ENCODE data around the gene CYLD.
A peak's percentile ranks its signal among the peaks of the same experiment; 100 is the strongest.

Gene CYLD

GRCh38 chr16:50718761-50719400 lies 23.0 kb upstream of the CYLD start:
- Histone ChIP-seq H2AK5ac (ENCODE audit: low read length) (no peak overlapping the region), H3K79me1 (ENCODE audit: low read length) (no peaks in the 10 kb centered on the region), H3K23ac (ENCODE audit: low read length) (no peak overlapping the region), H3K9me3 (ENCODE audit: insufficient read depth, low read depth, low read length) (no peaks in the 10 kb centered on the region), H3K4ac (ENCODE audit: low read depth, low read length) (no peak overlapping the region), H4K91ac (ENCODE audit: low read depth, low read length) (no peak overlapping the region), H3K79me2 (ENCODE audit: control insufficient read depth, insufficient read depth, low read length, poor library complexity) (no peaks in the 10 kb centered on the region), H3K36me3 (ENCODE audit: control insufficient read depth in 1 of 2, insufficient read depth in 2 of 2, low read length in 2 of 2) (no peaks in the 10 kb centered on the region), H3K18ac (ENCODE audit: low read length) (no peak overlapping the region), H2BK5ac (ENCODE audit: low read depth, low read length, poor library complexity) (no peak overlapping the region), H3K27ac (ENCODE audit: low read depth, low read length) (no peak overlapping the region), H3K9ac (ENCODE audit: low read length) (no peak overlapping the region), H4K12ac (ENCODE audit: low read depth, low read length) (no peak overlapping the region), H2AFZ (ENCODE audit: insufficient read depth, low read length, poor library complexity) (no peak overlapping the region), H3K4me3 (ENCODE audit: low read depth, low read length) (no peak overlapping the region), H4K8ac (ENCODE audit: low read depth, low read length) (no peak overlapping the region), H3K4me1 (ENCODE audit: control insufficient read depth in 1 of 2, insufficient read depth in 2 of 2, low read length in 2 of 2) (peaks cover 2 to 6% of the 10 kb centered on the region in 2 experiments), H3K4me2 (ENCODE audit: low read length) (no peak overlapping the region), H3K14ac (ENCODE audit: low read length) (no peak overlapping the region), H3K27me3 (ENCODE audit: insufficient read depth, low read length) (no peaks in the 10 kb centered on the region), H2BK12ac (ENCODE audit: low read length) (no peak overlapping the region), H2BK120ac (ENCODE audit: insufficient read depth, low read length, poor library complexity) (no peak overlapping the region)
- no CpG with 5 or more reads among the region's 9 CpGs for WGBS (ENCODE audit: extremely low coverage, insufficient coverage, insufficient read length)
- DNase-seq: peak; percentile 51 to 74

GRCh38 chr16:50719401-50720337 lies 22.2 kb upstream of the CYLD start:
- whole genome bisulfite sequencing (ENCODE audit: extremely low coverage, insufficient coverage, insufficient read length): no CpG with 5 or more reads among the region's 20 CpGs
- H3K4ac ChIP-seq (ENCODE audit: low read depth, low read length): no peak overlapping the region
- no peaks in the 10 kb centered on the region for H3K79me1 ChIP-seq (ENCODE audit: low read length)

GRCh38 chr16:50721549-50722404 lies 20.1 kb upstream of the CYLD start:
- Histone ChIP-seq H2AK5ac (ENCODE audit: low read length) (no peak overlapping the region), H3K9ac (ENCODE audit: low read length) (no peak overlapping the region), H3K14ac (ENCODE audit: low read length) (no peak overlapping the region), H2BK12ac (ENCODE audit: low read length) (no peak overlapping the region), H3K23ac (ENCODE audit: low read length) (no peak overlapping the region), H2BK5ac (ENCODE audit: low read depth, low read length, poor library complexity) (no peak overlapping the region), H3K4ac (ENCODE audit: low read depth, low read length) (no peak overlapping the region), H3K36me3 (ENCODE audit: control insufficient read depth in 1 of 2, insufficient read depth in 2 of 2, low read length in 2 of 2) (no peaks in the 10 kb centered on the region), H3K18ac (ENCODE audit: low read length) (no peak overlapping the region), H4K91ac (ENCODE audit: low read depth, low read length) (no peak overlapping the region), H3K4me1 (ENCODE audit: control insufficient read depth in 1 of 2, insufficient read depth in 2 of 2, low read length in 2 of 2) (peaks cover 2 to 6% of the 10 kb centered on the region in 2 experiments), H3K79me2 (ENCODE audit: control insufficient read depth, insufficient read depth, low read length, poor library complexity) (no peaks in the 10 kb centered on the region), H3K4me2 (ENCODE audit: low read length) (no peak overlapping the region), H3K79me1 (ENCODE audit: low read length) (no peaks in the 10 kb centered on the region), H2AFZ (ENCODE audit: insufficient read depth, low read length, poor library complexity) (no peak overlapping the region), H2BK120ac (ENCODE audit: insufficient read depth, low read length, poor library complexity) (no peak overlapping the region), H4K12ac (ENCODE audit: low read depth, low read length) (no peak overlapping the region), H4K8ac (ENCODE audit: low read depth, low read length) (no peak overlapping the region), H3K27me3 (ENCODE audit: insufficient read depth, low read length) (no peaks in the 10 kb centered on the region), H3K27ac (ENCODE audit: low read depth, low read length) (no peak overlapping the region), H3K4me3 (ENCODE audit: low read depth, low read length) (no peak overlapping the region), H3K9me3 (ENCODE audit: insufficient read depth, low read depth, low read length) (peaks cover 1% of the 10 kb centered on the region)
- no CpG with 5 or more reads among the region's 6 CpGs for WGBS (ENCODE audit: extremely low coverage, insufficient coverage, insufficient read length)
- no peak for DNase-seq

More at GRCh38 chr16:50719401-50720337, 22.2 kb upstream of the CYLD start:
- Histone ChIP-seq H3K9ac (ENCODE audit: low read length) (no peak overlapping the region), H3K4me2 (ENCODE audit: low read length) (no peak overlapping the region), H3K4me1 (ENCODE audit: control insufficient read depth in 1 of 2, insufficient read depth in 2 of 2, low read length in 2 of 2) (peaks cover 2 to 6% of the 10 kb centered on the region in 2 experiments), H4K91ac (ENCODE audit: low read depth, low read length) (no peak overlapping the region), H2AFZ (ENCODE audit: insufficient read depth, low read length, poor library complexity) (no peak overlapping the region), H3K4me3 (ENCODE audit: low read depth, low read length) (no peak overlapping the region), H3K14ac (ENCODE audit: low read length) (no peak overlapping the region), H3K9me3 (ENCODE audit: insufficient read depth, low read depth, low read length) (no peaks in the 10 kb centered on the region), H2BK12ac (ENCODE audit: low read length) (no peak overlapping the region), H2BK120ac (ENCODE audit: insufficient read depth, low read length, poor library complexity) (no peak overlapping the region), H3K27ac (ENCODE audit: low read depth, low read length) (no peak overlapping the region), H2AK5ac (ENCODE audit: low read length) (no peak overlapping the region), H3K36me3 (ENCODE audit: control insufficient read depth in 1 of 2, insufficient read depth in 2 of 2, low read length in 2 of 2) (no peaks in the 10 kb centered on the region), H4K8ac (ENCODE audit: low read depth, low read length) (no peak overlapping the region), H3K79me2 (ENCODE audit: control insufficient read depth, insufficient read depth, low read length, poor library complexity) (no peaks in the 10 kb centered on the region), H4K12ac (ENCODE audit: low read depth, low read length) (no peak overlapping the region), H2BK5ac (ENCODE audit: low read depth, low read length, poor library complexity) (no peak overlapping the region), H3K27me3 (ENCODE audit: insufficient read depth, low read length) (no peaks in the 10 kb centered on the region), H3K18ac (ENCODE audit: low read length) (no peak overlapping the region), H3K23ac (ENCODE audit: low read length) (no peak overlapping the region)
- peak in 1 of 2 donors; percentile 42 for DNase-seq

GRCh38 chr16:50722405-50722737 lies 19.5 kb upstream of the CYLD start:
- Histone ChIP-seq H2BK5ac (ENCODE audit: low read depth, low read length, poor library complexity) (no peak overlapping the region), H3K27ac (ENCODE audit: low read depth, low read length) (no peak overlapping the region), H2BK120ac (ENCODE audit: insufficient read depth, low read length, poor library complexity) (no peak overlapping the region), H2BK12ac (ENCODE audit: low read length) (no peak overlapping the region), H3K4me2 (ENCODE audit: low read length) (no peak overlapping the region), H3K4ac (ENCODE audit: low read depth, low read length) (no peak overlapping the region), H3K9me3 (ENCODE audit: insufficient read depth, low read depth, low read length) (peaks cover 1% of the 10 kb centered on the region), H3K14ac (ENCODE audit: low read length) (no peak overlapping the region), H4K91ac (ENCODE audit: low read depth, low read length) (no peak overlapping the region), H3K4me3 (ENCODE audit: low read depth, low read length) (no peak overlapping the region), H3K79me2 (ENCODE audit: control insufficient read depth, insufficient read depth, low read length, poor library complexity) (no peaks in the 10 kb centered on the region), H3K27me3 (ENCODE audit: insufficient read depth, low read length) (no peaks in the 10 kb centered on the region), H2AK5ac (ENCODE audit: low read length) (no peak overlapping the region), H3K4me1 (ENCODE audit: control insufficient read depth in 1 of 2, insufficient read depth in 2 of 2, low read length in 2 of 2) (peaks cover 2 to 6% of the 10 kb centered on the region in 2 experiments), H3K36me3 (ENCODE audit: control insufficient read depth in 1 of 2, insufficient read depth in 2 of 2, low read length in 2 of 2) (no peaks in the 10 kb centered on the region), H2AFZ (ENCODE audit: insufficient read depth, low read length, poor library complexity) (no peak overlapping the region), H3K79me1 (ENCODE audit: low read length) (no peaks in the 10 kb centered on the region), H4K8ac (ENCODE audit: low read depth, low read length) (no peak overlapping the region), H3K18ac (ENCODE audit: low read length) (no peak overlapping the region), H3K23ac (ENCODE audit: low read length) (no peak overlapping the region), H4K12ac (ENCODE audit: low read depth, low read length) (no peak overlapping the region), H3K9ac (ENCODE audit: low read length) (no peak overlapping the region)
- no CpG with 5 or more reads among the region's 1 CpG for WGBS (ENCODE audit: extremely low coverage, insufficient coverage, insufficient read length)
- no peak for DNase-seq

All from trophoblast cell (in vitro differentiated cells and primary cell).